Hematopoietic multipotent progenitor cell treated with erythropoietin and hydrocortisone succinate and interleukin-3 and kit ligand, for 17 days (in vitro differentiated cells): ENCODE measurements around the gene GSTO2.

Experiments
- DNase-seq: peaks from one replicate; pipeline ENCODE4 v3.0.0-alpha.2; 2015; ENCODE audit warnings: low spot score

Gene GSTO2

GRCh38 chr10:104339469-104340110 is 70.6 kb downstream of the GSTO2 start:
- peak; percentile 60 for DNase-seq

GRCh38 chr10:104340111-104340526 is 71.1 kb downstream of the GSTO2 start:
- DNase-seq: peak; percentile 70

GRCh38 chr10:104340641-104341040 is 71.7 kb downstream of the GSTO2 start:
- no peak for DNase-seq

GRCh38 chr10:104342941-104343411 is 74.0 kb downstream of the GSTO2 start:
- DNase-seq: no peak

GRCh38 chr10:104344219-104344618 is 75.2 kb downstream of the GSTO2 start:
- DNase-seq: no peak

GRCh38 chr10:104345515-104345914 is 76.5 kb downstream of the GSTO2 start:
- no peak for DNase-seq

GRCh38 chr10:104345941-104346340 is 77.0 kb downstream of the GSTO2 start:
- DNase-seq: no peak

GRCh38 chr10:104347295-104348045 is 78.5 kb downstream of the GSTO2 start:
- peak; percentile 36 for DNase-seq

- no peak for DNase-seq
Measured at GRCh38 chr10:104348601-104349000, 79.6 kb downstream of the GSTO2 start.

GRCh38 chr10:104349623-104350126 is 80.7 kb downstream of the GSTO2 start:
- DNase-seq: peak; percentile 44

GRCh38 chr10:104350127-104350635 is 81.2 kb downstream of the GSTO2 start:
- DNase-seq: peak; percentile 85

- no peak for DNase-seq
Measured at GRCh38 chr10:104351061-104351702, 82.2 kb downstream of the GSTO2 start.

GRCh38 chr10:104351919-104352318 is 82.9 kb downstream of the GSTO2 start:
- peak; percentile 23 for DNase-seq

GRCh38 chr10:104353325-104354048 is 84.5 kb downstream of the GSTO2 start, which contains the start of gene CFAP58:
CFAP58 (plus strand) TSS chr10:104353833; CDS start chr10:104353898, 65 bp downstream.
- DNase-seq: peak; percentile 99
